Stimulated activated memory B cell treated with anti-CD40 and anti-IgM and Interleukin-4, amounts not matched to agents 10 μg/mL and 1 μg/mL and 100 μg/mL, for 72 hours (primary cell): ENCODE measurements around the gene ARHGAP26.

Experiments
- ATAC-seq: fragments of 150-1000 bp; cut with Tn5 transposase; 2 replicates; pipeline ENCODE4 v1.10.0; 2021
- H3K27ac Mint-ChIP-seq: one replicate; pipeline ENCODE4 v1.8.0; 2022; ENCODE audit warnings: mild to moderate bottlenecking, mixed read lengths
- H3K27me3 Mint-ChIP-seq: one replicate; pipeline ENCODE4 v1.8.0; 2022; ENCODE audit warnings: mixed read lengths
- H3K36me3 Mint-ChIP-seq: one replicate; pipeline ENCODE4 v1.8.0; 2022; ENCODE audit warnings: mixed read lengths
- H3K4me1 Mint-ChIP-seq: one replicate; pipeline ENCODE4 v1.8.0; 2022; ENCODE audit warnings: mixed read lengths
- H3K4me3 Mint-ChIP-seq: one replicate; pipeline ENCODE4 v1.8.0; 2022; ENCODE audit warnings: mild to moderate bottlenecking, moderate library complexity, mixed read lengths
- H3K9me3 Mint-ChIP-seq: one replicate; pipeline ENCODE4 v1.8.0; 2022; ENCODE audit warnings: mixed read lengths

ARHGAP26 gene

DNA sequence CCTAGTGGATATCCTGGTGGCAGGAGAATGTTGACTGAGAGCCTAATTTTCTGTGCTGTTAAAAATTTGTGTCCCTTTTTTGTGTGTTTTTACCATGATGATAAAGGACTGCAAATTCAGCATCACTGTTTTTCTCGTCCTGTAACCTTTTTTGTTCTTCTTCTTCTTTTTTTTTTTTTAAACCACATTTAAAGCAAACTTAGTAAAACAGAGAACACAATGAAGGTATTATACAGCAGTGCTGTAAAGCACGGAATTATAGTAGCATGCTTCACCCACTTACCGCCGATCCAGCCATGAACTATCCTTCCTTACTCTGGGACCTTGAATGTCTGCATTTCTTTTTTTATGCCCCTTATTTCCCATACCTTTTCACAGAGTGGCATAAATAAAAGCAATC, 280.0 kb downstream of the ARHGAP26 start:
- Mint-ChIP-seq H3K4me1 (peaks cover 16% of the 10 kb centered on the region), H3K27me3 (no peaks in the 10 kb centered on the region), H3K27ac (no peak overlapping the region), H3K9me3 (no peaks in the 10 kb centered on the region), H3K36me3 (no peaks in the 10 kb centered on the region), H3K4me3 (no peak overlapping the region)
- ATAC-seq: no peak

DNA sequence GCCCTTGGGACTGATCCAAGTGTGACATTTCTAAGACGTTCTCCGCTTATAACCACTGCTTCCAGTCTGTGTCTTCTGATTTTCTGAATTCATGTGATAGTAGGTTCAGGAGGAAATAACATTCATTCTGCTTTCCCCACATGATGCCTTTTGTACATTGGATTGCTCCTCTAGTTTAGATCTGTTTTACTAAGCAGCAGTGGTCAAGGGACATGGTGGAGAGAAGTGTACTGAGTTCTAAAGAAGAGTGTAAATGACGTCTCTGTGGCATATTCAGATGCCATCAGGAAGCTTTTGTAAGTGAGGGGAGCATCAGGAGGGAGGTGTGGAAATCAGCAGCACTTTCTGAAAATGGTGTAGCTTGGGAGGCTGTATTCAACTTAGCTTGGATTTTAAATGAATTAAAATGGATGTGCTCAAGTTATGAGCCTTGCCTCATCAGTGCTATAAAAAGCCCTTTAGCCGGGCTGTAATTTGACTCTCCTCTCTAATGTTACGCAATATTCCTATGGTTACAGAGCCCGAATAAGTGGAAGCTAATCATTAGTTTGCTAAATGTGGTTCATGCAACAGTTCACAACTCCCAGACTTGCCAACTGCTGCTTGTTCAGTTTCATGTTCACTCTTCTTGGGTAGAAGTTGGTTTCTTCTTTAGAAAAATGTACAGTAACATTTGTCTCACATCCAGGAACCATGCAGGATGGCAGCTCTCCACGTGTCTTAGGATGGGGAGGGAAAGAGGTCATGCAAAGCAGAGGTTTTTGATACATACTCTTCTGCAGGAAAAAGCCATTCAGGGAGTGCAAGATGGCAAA, 281.3 kb downstream of the ARHGAP26 start:
- no peak for ATAC-seq
- H3K9me3 Mint-ChIP-seq: no peaks in the 10 kb centered on the region
- H3K27ac Mint-ChIP-seq: no peak overlapping the region
- peaks cover 27% of the 10 kb centered on the region for H3K4me1 Mint-ChIP-seq
- no peak overlapping the region for H3K4me3 Mint-ChIP-seq
- H3K27me3 Mint-ChIP-seq: no peaks in the 10 kb centered on the region
- H3K36me3 Mint-ChIP-seq: peaks cover 6% of the 10 kb centered on the region

DNA sequence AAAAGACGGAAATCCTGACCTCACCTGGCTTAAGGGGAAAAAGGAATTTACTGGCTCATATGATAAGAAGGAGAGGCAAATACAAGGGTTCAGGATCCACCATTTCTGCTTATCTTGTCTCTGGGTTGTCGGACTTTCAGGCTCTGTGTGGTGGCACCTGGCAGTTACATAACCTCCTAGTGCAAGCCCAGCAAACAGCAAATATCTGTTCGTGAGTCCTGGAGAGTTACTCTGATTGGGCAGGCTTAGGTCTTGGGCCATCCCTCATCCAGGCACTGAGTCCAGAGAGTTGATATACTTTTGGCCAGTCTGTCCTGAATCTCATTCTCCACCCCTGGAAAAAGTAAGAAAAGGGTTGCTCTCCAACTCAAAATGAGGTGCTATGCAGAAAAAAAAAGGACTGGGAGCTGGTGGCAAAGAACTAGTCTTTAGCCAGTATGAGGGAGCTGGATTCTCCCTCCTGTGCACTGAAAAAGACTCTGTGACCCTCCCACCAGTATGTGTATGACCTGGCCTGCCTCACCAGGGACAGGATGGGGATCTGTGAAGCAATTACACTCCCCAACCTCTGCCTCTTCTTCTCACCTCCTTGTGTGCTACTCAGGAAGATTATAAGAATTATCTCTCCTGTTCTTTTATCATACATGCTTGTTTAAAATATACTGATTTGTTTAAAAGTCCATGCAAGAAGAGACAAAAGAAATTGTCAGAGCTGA, 282.9 kb downstream of the ARHGAP26 start:
- Mint-ChIP-seq H3K27me3 (no peaks in the 10 kb centered on the region), H3K27ac (no peak overlapping the region), H3K4me1 (peaks cover 42% of the 10 kb centered on the region), H3K4me3 (no peak overlapping the region), H3K36me3 (peaks cover 8% of the 10 kb centered on the region), H3K9me3 (no peaks in the 10 kb centered on the region)
- ATAC-seq: no peak

DNA sequence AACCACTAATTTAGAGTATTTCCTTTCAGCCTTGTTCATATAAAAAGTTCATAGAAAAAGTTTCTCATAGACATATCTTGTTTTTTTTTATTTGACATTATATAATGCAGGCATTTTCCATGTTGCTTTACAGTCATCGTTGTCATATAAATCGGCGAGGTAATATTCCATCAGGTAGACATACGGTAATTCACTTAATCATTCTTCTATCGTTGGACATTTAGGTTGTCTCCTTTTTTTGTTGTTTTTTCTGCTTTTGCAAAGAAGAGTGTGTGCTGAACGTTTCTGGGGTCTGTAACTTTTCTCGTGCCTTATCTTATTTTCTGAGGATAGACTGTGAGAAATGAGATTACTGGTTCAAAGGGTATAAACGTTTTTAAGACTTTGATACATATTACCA, 283.6 kb downstream of the ARHGAP26 start:
- peaks cover 14% of the 10 kb centered on the region for H3K36me3 Mint-ChIP-seq

DNA sequence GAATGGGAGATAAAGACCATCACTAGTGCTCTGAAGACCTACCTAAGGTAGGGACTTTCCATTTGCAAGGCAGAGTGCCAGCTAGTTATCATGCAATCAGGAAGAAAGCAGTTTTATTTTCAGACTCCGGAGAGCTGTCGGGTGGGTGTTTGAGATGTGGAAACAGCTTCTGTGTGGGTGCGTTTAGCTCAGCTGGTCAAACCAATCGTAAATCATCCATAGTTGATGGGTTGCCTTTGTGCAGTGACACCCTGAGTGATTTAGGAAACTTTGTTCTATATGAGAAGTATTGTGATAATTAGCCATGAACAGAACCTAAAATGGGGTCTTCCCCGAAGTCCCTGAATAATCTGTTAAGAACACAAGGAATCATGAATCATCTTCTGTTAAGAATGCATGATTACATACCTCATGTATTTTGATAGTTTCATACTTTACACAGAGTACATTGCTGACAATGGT, 284.3 kb downstream of the ARHGAP26 start:
- H3K27ac Mint-ChIP-seq: peak overlapping the region; percentile 67
- H3K36me3 Mint-ChIP-seq: peaks cover 18% of the 10 kb centered on the region
- peaks cover 42% of the 10 kb centered on the region for H3K4me1 Mint-ChIP-seq
- no peaks in the 10 kb centered on the region for H3K27me3 Mint-ChIP-seq
- ATAC-seq: peak; percentile 73
- no peaks in the 10 kb centered on the region for H3K9me3 Mint-ChIP-seq
- H3K4me3 Mint-ChIP-seq: peak overlapping the region; percentile 8

More for the DNA sequence above, 283.6 kb downstream of the ARHGAP26 start:
- Mint-ChIP-seq H3K4me1 (peaks cover 42% of the 10 kb centered on the region), H3K27me3 (no peaks in the 10 kb centered on the region), H3K4me3 (no peak overlapping the region), H3K27ac (no peak overlapping the region), H3K9me3 (no peaks in the 10 kb centered on the region)
- no peak for ATAC-seq

DNA sequence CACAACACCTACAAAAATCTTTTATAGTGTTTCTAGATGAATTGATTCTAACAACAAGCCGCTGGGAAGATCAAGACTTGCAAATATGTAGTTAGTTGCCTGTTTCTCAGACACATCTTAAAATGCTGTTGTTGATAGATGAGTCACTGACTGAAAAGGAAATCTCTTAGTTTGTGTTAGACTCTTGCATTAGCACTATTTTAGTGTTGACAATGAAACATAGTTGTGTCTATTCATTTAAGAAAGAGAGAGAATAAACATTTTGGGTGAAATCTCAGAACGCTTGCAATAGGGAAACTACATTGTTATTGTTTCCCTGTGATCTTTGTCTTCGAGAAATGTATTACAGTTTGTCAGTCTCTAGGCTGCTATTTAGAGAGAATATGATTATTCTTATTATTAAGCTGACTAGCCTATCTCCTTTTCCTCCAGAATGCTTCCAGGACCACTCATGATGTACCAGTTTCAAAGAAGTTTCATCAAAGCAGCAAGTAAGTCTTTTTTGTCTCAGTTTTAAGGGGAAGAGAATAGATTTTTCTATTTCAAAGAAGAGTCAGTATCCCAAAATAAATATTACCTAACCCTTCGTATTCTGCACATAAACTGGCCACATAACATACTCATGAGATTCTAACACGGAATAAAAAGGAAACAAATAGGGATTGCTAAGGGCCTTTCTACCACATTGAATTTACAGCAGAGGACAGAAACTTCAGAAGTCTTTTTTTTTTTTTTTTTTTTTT, 285.6 kb downstream of the ARHGAP26 start:
- H3K36me3 Mint-ChIP-seq: peaks cover 22% of the 10 kb centered on the region
- H3K9me3 Mint-ChIP-seq: no peaks in the 10 kb centered on the region
- H3K4me3 Mint-ChIP-seq: no peak overlapping the region
- no peak for ATAC-seq
- H3K27ac Mint-ChIP-seq: peak overlapping the region; percentile 76
- peaks cover 42% of the 10 kb centered on the region for H3K4me1 Mint-ChIP-seq
- H3K27me3 Mint-ChIP-seq: no peaks in the 10 kb centered on the region

DNA sequence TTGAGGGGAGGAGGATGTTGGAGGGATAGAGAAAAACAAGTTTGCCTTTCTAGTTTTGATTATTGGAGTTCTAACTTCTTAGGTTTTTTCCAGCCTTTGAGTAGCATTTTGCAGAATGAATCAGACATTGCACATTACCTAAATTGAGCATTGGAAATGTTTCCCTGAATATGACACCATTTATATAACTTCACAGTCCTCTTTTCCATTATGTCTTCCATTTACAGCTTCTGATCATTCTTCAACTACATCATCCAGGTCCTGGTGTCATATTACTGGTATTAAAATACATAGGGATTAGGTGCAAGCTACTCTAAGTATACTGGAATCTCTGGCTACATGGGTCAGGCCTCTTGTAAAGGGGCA, 286.1 kb downstream of the ARHGAP26 start:
- Mint-ChIP-seq H3K4me1 (peaks cover 42% of the 10 kb centered on the region), H3K36me3 (peaks cover 23% of the 10 kb centered on the region), H3K27me3 (no peaks in the 10 kb centered on the region), H3K4me3 (no peak overlapping the region), H3K9me3 (no peaks in the 10 kb centered on the region), H3K27ac (peak overlapping the region; percentile 76)
- ATAC-seq: no peak

DNA sequence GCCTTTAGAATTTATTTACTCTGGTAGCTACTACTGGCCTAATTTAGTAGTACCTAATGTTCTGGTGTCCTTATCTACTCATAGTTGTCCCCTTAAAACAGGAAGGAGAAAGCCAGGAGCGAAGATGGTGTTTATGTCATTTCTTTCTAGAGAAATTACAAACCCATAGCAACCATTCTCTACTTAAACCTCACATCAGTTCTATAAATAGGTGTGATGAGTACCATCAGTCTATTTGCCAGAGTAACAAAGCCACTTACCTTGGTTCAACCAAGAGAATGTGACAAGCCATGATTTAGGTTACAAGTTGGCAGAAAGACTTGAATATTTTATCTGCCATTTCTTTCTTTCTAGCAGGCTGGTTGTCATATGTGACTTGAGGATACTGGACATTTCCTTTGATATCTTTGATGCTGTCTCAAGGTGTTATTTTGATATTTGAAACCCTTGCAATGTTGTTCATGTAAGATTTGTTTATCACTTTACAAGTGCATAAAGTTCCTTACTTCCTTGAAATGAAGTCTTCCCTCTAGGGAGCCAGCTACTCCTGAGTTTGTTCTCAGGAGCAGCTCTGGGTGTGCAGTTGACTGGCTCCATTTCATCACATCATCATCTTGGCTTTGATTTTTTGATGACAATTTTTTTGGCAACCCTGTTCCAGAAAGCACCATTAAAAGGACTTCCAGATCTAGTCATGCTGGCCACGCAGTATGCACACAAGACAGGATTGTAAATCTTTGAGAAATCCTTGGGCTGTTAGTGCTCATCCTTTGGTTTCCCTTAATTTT, 286.8 kb downstream of the ARHGAP26 start:
- peaks cover 42% of the 10 kb centered on the region for H3K4me1 Mint-ChIP-seq
- H3K27me3 Mint-ChIP-seq: no peaks in the 10 kb centered on the region
- H3K9me3 Mint-ChIP-seq: no peaks in the 10 kb centered on the region
- peaks cover 23% of the 10 kb centered on the region for H3K36me3 Mint-ChIP-seq
- peak overlapping the region; percentile 76 for H3K27ac Mint-ChIP-seq
- H3K4me3 Mint-ChIP-seq: no peak overlapping the region
- ATAC-seq: peak; percentile 59

DNA sequence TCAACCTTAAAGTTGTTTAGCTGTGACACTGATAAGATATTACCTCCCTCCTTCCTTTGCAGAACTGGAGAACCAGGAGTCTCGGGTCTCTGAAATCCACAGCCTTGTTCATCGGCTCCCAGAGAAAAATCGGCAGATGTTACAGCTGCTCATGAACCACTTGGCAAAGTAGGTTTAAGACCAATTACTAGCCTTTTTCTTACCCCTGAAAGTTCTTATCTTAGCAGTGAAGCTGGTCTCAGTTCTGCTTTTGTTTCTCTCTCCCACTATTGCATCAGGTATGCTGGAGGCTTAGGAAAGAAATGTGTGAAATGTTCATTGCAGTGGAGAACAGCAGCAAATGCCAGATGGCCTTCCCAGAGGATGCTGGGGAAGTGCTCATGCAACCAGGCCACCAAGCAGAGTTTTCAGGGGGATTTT, 287.4 kb downstream of the ARHGAP26 start:
- Mint-ChIP-seq H3K36me3 (peaks cover 23% of the 10 kb centered on the region), H3K27ac (peak overlapping the region; percentile 76), H3K4me1 (peaks cover 42% of the 10 kb centered on the region), H3K4me3 (no peak overlapping the region), H3K9me3 (no peaks in the 10 kb centered on the region), H3K27me3 (no peaks in the 10 kb centered on the region)
- ATAC-seq: no peak

DNA sequence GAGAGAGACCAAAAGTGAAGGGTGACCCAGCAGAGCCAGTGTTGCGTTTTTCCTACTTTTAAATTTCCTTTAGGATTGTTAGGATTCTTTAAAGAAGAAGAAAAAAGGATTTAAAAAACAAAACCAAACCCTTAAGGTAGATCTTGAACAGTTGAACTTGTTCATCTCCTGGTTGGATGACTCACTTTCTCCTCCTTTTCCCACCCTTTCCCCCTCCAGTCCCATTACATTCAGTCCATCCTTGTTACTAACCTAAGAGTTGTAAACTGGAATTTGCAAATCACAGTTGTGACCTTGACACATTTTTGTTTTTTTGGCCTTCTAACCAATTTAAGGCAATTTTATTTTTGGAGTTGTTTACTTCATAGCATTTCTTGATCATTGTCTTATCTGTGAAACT, 289.2 kb downstream of the ARHGAP26 start:
- Mint-ChIP-seq H3K4me1 (peaks cover 35% of the 10 kb centered on the region), H3K9me3 (no peaks in the 10 kb centered on the region), H3K36me3 (peaks cover 33% of the 10 kb centered on the region), H3K27me3 (no peaks in the 10 kb centered on the region), H3K27ac (no peak overlapping the region), H3K4me3 (no peak overlapping the region)
- ATAC-seq: no peak

DNA sequence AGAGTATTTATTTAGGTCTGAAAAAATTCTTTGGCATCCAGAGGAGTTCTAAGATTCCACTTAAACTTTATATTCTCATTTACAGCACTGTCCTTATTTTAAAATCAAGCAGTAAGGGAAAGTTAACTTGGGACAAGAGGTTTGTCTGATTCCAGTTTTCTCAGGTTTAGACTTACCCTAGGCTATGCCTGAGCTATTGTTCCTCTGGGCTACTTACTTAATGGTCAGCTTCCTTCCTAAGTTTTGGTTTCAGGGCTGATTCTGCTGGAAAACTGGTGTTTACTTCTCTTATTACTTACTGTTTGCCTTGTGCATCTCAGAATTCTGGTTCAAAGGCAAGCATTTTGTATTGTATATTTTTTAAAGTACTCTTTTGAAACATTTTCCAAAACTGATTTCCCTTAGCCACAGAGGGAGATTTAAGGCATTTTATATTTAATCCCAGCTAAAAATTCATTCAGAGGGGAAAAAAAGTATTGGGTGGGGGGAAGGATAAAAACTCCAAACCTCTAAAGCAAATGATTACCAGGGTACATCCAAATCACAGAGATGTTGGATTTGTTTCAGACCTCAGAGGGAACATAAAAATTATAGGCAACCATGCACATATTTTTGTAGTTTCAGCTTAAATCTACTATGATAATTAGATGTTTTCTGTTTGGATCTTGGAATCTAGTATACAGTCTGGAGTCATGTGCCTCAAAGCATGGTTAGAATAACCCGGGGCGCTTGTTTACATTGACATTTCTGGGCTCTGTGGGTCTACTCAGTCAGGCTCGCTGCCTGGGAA, 290.0 kb downstream of the ARHGAP26 start:
- Mint-ChIP-seq H3K27me3 (no peaks in the 10 kb centered on the region), H3K9me3 (no peaks in the 10 kb centered on the region), H3K36me3 (peaks cover 33% of the 10 kb centered on the region), H3K27ac (no peak overlapping the region), H3K4me1 (peaks cover 27% of the 10 kb centered on the region), H3K4me3 (no peak overlapping the region)
- ATAC-seq: no peak

DNA sequence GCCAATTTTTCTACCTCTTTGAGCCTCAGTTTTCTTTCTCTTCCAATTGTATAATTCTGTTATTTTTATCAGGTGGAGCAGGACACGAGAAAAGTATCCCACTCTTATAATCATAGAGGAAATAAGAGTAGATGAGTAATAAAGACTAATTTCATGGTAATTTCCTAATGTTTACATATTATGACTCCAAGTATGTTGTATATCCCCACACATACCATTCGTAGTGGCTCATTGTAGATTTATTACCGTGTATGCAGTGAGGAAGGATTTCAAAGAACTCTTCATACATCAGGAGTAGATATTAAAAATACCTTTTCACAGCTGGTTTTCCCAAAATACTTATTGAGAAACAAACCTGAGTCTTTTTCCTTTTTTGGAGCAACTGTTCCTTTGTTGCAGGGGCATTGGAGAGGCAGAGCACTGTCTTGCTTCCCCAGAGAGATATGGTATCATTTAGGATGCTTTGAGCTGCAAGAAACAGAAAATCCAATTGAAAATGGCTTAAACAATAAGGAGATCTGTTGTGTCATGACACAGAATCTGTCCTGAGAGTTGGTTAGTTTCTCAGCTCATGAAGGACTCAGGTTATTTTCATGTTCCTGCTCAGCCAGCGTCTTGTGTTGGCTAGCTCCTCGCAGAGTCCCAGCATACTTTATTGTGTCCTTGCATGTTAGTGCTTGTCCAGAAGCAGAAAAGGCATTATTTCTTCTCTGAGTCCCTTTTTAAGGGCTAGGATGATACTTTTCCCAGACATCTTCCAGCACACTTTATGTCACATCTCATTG, 291.2 kb downstream of the ARHGAP26 start:
- peaks cover 28% of the 10 kb centered on the region for H3K36me3 Mint-ChIP-seq
- peaks cover 17% of the 10 kb centered on the region for H3K4me1 Mint-ChIP-seq
- H3K27ac Mint-ChIP-seq: no peak overlapping the region
- no peaks in the 10 kb centered on the region for H3K27me3 Mint-ChIP-seq
- no peak overlapping the region for H3K4me3 Mint-ChIP-seq
- no peak for ATAC-seq
- no peaks in the 10 kb centered on the region for H3K9me3 Mint-ChIP-seq

DNA sequence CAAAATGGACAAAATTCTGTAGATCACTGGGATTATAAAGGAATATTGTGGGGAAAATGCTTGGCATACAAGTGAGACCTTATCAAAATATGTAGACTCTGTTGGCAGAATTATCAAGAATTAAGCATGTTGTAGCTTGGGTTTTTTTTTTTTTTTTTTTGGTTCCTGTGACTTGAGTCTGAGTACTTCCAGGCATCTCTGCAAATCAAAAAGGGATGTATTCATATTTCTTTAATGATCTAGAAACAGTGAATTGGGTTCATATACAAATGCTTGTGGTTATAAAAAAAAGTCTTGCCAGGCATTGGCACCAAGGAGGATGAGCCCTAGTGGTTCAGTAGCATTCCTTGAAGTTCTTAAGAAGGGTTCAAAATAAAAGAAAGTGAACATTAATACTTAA, 292.2 kb downstream of the ARHGAP26 start:
- Mint-ChIP-seq H3K27ac (no peak overlapping the region), H3K27me3 (no peaks in the 10 kb centered on the region), H3K4me1 (peaks cover 11% of the 10 kb centered on the region), H3K4me3 (no peak overlapping the region), H3K9me3 (no peaks in the 10 kb centered on the region), H3K36me3 (peaks cover 25% of the 10 kb centered on the region)
- ATAC-seq: no peak
